ENCODE measurements around the gene CMSS1.

DNA sequence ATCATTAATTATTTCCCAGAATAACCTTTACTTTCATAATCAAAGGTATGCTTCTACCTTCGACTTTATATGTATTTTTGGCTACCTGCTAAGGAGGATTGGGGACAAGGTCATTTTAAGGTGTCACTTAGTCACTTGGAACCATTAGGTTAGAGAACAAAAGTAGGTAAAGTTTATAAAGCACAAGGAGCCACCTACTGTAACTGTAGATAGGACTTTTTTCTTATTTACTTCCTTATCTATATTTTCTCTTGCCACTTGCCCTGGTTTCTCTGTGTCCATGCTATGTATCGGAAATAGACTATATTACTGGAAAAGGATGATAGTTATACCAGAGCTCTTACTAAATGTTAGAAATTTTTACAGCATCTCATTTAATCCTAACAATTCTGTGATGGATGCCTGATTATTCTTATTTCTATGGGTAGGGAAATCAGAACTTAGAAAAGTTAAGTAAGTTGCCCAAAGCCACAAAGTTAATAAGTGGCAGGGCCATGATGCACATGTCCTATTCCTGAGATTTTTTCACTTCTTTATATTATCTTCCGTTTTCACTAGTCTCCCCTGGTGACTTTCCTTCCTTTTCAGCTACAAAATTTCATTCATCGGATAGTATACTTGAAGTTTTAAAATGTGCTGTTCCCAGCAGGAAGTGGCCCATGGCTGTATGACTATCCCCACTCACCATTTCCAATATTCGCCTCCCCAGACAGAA lies 132.5 kb downstream of the CMSS1 start:
- TF ChIP-seq, protein P1, sequence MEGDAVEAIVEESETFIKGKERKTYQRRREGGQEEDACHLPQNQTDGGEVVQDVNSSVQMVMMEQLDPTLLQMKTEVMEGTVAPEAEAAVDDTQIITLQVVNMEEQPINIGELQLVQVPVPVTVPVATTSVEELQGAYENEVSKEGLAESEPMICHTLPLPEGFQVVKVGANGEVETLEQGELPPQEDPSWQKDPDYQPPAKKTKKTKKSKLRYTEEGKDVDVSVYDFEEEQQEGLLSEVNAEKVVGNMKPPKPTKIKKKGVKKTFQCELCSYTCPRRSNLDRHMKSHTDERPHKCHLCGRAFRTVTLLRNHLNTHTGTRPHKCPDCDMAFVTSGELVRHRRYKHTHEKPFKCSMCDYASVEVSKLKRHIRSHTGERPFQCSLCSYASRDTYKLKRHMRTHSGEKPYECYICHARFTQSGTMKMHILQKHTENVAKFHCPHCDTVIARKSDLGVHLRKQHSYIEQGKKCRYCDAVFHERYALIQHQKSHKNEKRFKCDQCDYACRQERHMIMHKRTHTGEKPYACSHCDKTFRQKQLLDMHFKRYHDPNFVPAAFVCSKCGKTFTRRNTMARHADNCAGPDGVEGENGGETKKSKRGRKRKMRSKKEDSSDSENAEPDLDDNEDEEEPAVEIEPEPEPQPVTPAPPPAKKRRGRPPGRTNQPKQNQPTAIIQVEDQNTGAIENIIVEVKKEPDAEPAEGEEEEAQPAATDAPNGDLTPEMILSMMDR (IDR thresholded peaks at IDR 0.05; ENCODE audit: low read depth, low read length, missing input control), result no peak
- TF ChIP-seq, protein P2, sequence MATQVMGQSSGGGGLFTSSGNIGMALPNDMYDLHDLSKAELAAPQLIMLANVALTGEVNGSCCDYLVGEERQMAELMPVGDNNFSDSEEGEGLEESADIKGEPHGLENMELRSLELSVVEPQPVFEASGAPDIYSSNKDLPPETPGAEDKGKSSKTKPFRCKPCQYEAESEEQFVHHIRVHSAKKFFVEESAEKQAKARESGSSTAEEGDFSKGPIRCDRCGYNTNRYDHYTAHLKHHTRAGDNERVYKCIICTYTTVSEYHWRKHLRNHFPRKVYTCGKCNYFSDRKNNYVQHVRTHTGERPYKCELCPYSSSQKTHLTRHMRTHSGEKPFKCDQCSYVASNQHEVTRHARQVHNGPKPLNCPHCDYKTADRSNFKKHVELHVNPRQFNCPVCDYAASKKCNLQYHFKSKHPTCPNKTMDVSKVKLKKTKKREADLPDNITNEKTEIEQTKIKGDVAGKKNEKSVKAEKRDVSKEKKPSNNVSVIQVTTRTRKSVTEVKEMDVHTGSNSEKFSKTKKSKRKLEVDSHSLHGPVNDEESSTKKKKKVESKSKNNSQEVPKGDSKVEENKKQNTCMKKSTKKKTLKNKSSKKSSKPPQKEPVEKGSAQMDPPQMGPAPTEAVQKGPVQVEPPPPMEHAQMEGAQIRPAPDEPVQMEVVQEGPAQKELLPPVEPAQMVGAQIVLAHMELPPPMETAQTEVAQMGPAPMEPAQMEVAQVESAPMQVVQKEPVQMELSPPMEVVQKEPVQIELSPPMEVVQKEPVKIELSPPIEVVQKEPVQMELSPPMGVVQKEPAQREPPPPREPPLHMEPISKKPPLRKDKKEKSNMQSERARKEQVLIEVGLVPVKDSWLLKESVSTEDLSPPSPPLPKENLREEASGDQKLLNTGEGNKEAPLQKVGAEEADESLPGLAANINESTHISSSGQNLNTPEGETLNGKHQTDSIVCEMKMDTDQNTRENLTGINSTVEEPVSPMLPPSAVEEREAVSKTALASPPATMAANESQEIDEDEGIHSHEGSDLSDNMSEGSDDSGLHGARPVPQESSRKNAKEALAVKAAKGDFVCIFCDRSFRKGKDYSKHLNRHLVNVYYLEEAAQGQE (IDR thresholded peaks at IDR 0.05), result no peak
- TF ChIP-seq SP1 (IDR thresholded peaks at IDR 0.05), result no peak
- no peak for TF ChIP-seq TAF1 (conservative IDR thresholded peaks at IDR 0.05)
- no peak for TF ChIP-seq EGR1 (IDR thresholded peaks at IDR 0.05; ENCODE audit: low read depth in 2 of 2)
- TF ChIP-seq HNF4A (conservative IDR thresholded peaks at IDR 0.05), result no peak
- TF ChIP-seq, protein P3, sequence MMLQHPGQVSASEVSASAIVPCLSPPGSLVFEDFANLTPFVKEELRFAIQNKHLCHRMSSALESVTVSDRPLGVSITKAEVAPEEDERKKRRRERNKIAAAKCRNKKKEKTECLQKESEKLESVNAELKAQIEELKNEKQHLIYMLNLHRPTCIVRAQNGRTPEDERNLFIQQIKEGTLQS (IDR thresholded peaks at IDR 0.05), result no peak
- TF ChIP-seq HNF4G (IDR thresholded peaks at IDR 0.05), result no peak
- TF ChIP-seq, protein P4, sequence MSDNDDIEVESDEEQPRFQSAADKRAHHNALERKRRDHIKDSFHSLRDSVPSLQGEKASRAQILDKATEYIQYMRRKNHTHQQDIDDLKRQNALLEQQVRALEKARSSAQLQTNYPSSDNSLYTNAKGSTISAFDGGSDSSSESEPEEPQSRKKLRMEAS (IDR thresholded peaks at IDR 0.05), result no peak
- TF ChIP-seq RAD21 (IDR thresholded peaks at IDR 0.05), result no peak
- no peak for TF ChIP-seq NR2F2 (IDR thresholded peaks at IDR 0.05)
- TF ChIP-seq JUND (IDR thresholded peaks at IDR 0.05), result no peak
- TF ChIP-seq, protein P5, sequence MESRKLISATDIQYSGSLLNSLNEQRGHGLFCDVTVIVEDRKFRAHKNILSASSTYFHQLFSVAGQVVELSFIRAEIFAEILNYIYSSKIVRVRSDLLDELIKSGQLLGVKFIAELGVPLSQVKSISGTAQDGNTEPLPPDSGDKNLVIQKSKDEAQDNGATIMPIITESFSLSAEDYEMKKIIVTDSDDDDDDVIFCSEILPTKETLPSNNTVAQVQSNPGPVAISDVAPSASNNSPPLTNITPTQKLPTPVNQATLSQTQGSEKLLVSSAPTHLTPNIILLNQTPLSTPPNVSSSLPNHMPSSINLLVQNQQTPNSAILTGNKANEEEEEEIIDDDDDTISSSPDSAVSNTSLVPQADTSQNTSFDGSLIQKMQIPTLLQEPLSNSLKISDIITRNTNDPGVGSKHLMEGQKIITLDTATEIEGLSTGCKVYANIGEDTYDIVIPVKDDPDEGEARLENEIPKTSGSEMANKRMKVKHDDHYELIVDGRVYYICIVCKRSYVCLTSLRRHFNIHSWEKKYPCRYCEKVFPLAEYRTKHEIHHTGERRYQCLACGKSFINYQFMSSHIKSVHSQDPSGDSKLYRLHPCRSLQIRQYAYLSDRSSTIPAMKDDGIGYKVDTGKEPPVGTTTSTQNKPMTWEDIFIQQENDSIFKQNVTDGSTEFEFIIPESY (IDR thresholded peaks at IDR 0.05), result no peak
- TF ChIP-seq GABPA (IDR thresholded peaks at IDR 0.05 in 1 of 2, conservative IDR thresholded peaks at IDR 0.05 in 1 of 2), result no peak
